ENCODE data around the gene ALDH5A1. TPM values are rescaled to one million over a fixed set of nuclear protein-coding genes. Genes with fewer than 3 reads are reported as not detected.

ALDH5A1 gene
- total RNA-seq, 4 donors from 2014 or later, result 7.8 to 12.0 (median 11.5) TPM

DNA sequence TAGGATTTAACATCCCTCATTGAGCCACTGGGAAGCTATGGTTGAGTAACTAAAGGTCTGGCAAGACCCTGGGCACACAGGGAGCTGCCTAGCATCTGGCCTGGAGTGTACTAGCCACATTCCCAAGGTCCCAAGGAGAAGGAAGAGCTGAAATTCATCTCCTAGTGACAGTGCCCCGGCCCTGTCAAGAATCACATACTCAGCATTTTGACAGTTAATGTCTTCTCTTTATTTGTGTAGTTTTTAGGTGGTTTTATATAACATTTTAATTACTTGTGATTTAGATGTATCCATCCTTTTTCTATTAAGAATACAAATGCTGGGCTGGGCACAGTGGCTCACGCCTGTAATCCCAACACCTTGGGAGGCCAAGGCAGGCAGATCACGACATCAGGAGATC lies 40.4 kb downstream of the ALDH5A1 start:
- H3K4me1 ChIP-seq, result no peaks in the 10 kb centered on the region
- 66 to 78% methylated on average over 3 of the region's 3 CpGs for WGBS, 2 donors
- H3K27me3 ChIP-seq, result no peaks in the 10 kb centered on the region
- H3K9me3 ChIP-seq, result no peaks in the 10 kb centered on the region
- peaks cover 0 to 71% (median 7%) of the 10 kb centered on the region in 3 donors for H3K36me3 ChIP-seq
- no peak for DNase-seq (ENCODE audit: low spot score in 2 of 2)
- no peak for TF ChIP-seq EP300 (IDR thresholded peaks at IDR 0.05)
- no peak for TF ChIP-seq POLR2A (IDR thresholded peaks at IDR 0.05)
- TF ChIP-seq, protein P1, sequence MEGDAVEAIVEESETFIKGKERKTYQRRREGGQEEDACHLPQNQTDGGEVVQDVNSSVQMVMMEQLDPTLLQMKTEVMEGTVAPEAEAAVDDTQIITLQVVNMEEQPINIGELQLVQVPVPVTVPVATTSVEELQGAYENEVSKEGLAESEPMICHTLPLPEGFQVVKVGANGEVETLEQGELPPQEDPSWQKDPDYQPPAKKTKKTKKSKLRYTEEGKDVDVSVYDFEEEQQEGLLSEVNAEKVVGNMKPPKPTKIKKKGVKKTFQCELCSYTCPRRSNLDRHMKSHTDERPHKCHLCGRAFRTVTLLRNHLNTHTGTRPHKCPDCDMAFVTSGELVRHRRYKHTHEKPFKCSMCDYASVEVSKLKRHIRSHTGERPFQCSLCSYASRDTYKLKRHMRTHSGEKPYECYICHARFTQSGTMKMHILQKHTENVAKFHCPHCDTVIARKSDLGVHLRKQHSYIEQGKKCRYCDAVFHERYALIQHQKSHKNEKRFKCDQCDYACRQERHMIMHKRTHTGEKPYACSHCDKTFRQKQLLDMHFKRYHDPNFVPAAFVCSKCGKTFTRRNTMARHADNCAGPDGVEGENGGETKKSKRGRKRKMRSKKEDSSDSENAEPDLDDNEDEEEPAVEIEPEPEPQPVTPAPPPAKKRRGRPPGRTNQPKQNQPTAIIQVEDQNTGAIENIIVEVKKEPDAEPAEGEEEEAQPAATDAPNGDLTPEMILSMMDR (IDR thresholded peaks at IDR 0.05), result no peak
- H3K4me3 ChIP-seq, result no peak overlapping the region
- H3K27ac ChIP-seq, result no peak overlapping the region

GRCh38 chr6:24536466-24536865 lies 41.7 kb downstream of the ALDH5A1 start:
- DNase-seq (ENCODE audit: low spot score in 2 of 2), result no peak
- Histone ChIP-seq H3K27ac (no peak overlapping the region), H3K27me3 (no peaks in the 10 kb centered on the region), H3K9me3 (no peaks in the 10 kb centered on the region), H3K36me3 (peaks cover 0 to 64% (median 7%) of the 10 kb centered on the region in 3 donors), H3K4me1 (no peaks in the 10 kb centered on the region), H3K4me3 (no peak overlapping the region)
- WGBS, 2 donors, result 65 to 72% methylated on average over 4 of the region's 4 CpGs
- TF ChIP-seq EP300 (IDR thresholded peaks at IDR 0.05) (no peak), POLR2A (IDR thresholded peaks at IDR 0.05) (no peak)
- TF ChIP-seq, protein P1 (IDR thresholded peaks at IDR 0.05), result no peak

- TF ChIP-seq, protein P1 (IDR thresholded peaks at IDR 0.05), result no peak
- TF ChIP-seq EP300 (IDR thresholded peaks at IDR 0.05) (no peak), POLR2A (IDR thresholded peaks at IDR 0.05) (no peak)
- Histone ChIP-seq H3K4me1 (no peaks in the 10 kb centered on the region), H3K4me3 (no peak overlapping the region), H3K27ac (no peak overlapping the region), H3K27me3 (no peaks in the 10 kb centered on the region), H3K36me3 (peaks cover 0 to 60% (median 7%) of the 10 kb centered on the region in 3 donors), H3K9me3 (no peaks in the 10 kb centered on the region)
- 84 to 86% methylated on average over 8 of the region's 8 CpGs for WGBS, 2 donors
- DNase-seq (ENCODE audit: low spot score in 2 of 2), result no peak
These were observed 42.4 kb downstream of the ALDH5A1 start for GRCh38 chr6:24537082-24537699.

- DNase-seq (ENCODE audit: low spot score in 2 of 2), result no peak
- no peak overlapping the region for H3K27ac ChIP-seq
- no peak overlapping the region for H3K4me3 ChIP-seq
- no peaks in the 10 kb centered on the region for H3K4me1 ChIP-seq
- WGBS, 2 donors, result 92 to 93% methylated on average over 8 of the region's 8 CpGs
- no peaks in the 10 kb centered on the region for H3K9me3 ChIP-seq
- TF ChIP-seq POLR2A (IDR thresholded peaks at IDR 0.05) (no peak), EP300 (IDR thresholded peaks at IDR 0.05) (no peak)
- TF ChIP-seq, protein P1 (IDR thresholded peaks at IDR 0.05), result no peak
- no peaks in the 10 kb centered on the region for H3K27me3 ChIP-seq
- H3K36me3 ChIP-seq, result peaks cover 0 to 53% (median 7%) of the 10 kb centered on the region in 3 donors
These were observed 43.1 kb downstream of the ALDH5A1 start for GRCh38 chr6:24537771-24538385.

DNA sequence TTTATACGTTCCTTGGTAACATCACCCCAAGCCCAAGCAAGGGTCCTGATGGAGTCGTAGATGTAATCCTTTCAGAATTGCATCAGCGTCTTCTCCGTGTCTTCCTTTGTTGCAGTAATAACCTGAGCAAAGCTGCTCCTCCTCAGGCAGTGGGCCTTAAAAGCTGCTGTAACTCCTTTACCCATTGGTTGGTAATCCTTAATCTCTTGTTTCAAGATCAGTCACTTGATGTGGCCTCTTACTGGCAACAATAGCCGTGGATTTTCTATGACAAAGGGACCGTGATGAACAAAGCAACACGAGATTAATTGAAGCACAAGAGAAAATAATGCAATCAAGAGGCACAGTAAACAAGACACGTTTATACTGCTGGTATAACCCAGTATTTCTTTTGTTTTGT lies 44.6 kb downstream of the ALDH5A1 start:
- H3K4me1 ChIP-seq, result no peaks in the 10 kb centered on the region
- H3K4me3 ChIP-seq, result no peak overlapping the region
- DNase-seq (ENCODE audit: low spot score in 2 of 2), result no peak
- TF ChIP-seq, protein P1 (IDR thresholded peaks at IDR 0.05), result no peak
- TF ChIP-seq EP300 (IDR thresholded peaks at IDR 0.05), result no peak
- TF ChIP-seq POLR2A (IDR thresholded peaks at IDR 0.05), result no peak
- no peak overlapping the region for H3K27ac ChIP-seq
- no peaks in the 10 kb centered on the region for H3K27me3 ChIP-seq
- peaks cover 0 to 39% (median 6%) of the 10 kb centered on the region in 3 donors for H3K36me3 ChIP-seq
- WGBS, 2 donors, result 91 to 93% methylated on average over 8 of the region's 8 CpGs
- no peaks in the 10 kb centered on the region for H3K9me3 ChIP-seq

Data from tibial nerve (tissue), 4 donors.